Stimulated activated CD4-positive, alpha-beta T cell treated with anti-CD3 and anti-CD28 coated beads, Interleukin-1b, Interleukin-23, amount 100 ng/mL, for 24 hours (primary cell): ENCODE results near the gene CCDC194.
A peak's percentile ranks its signal among the peaks of the same experiment; 100 is the strongest.
"Not testable (repeated sequence)": the region's sequence is repeated elsewhere in the genome, so short reads cannot be mapped to it uniquely, and the experiment has no call there.

Experiments
- DNase-seq, 4 experiments: peaks; one replicate each; pipeline ENCODE4 v3.0.0-alpha.2; 2020; ENCODE audit warnings: low read depth in 4 of 4, low spot score in 1 of 4

Gene CCDC194

DNA sequence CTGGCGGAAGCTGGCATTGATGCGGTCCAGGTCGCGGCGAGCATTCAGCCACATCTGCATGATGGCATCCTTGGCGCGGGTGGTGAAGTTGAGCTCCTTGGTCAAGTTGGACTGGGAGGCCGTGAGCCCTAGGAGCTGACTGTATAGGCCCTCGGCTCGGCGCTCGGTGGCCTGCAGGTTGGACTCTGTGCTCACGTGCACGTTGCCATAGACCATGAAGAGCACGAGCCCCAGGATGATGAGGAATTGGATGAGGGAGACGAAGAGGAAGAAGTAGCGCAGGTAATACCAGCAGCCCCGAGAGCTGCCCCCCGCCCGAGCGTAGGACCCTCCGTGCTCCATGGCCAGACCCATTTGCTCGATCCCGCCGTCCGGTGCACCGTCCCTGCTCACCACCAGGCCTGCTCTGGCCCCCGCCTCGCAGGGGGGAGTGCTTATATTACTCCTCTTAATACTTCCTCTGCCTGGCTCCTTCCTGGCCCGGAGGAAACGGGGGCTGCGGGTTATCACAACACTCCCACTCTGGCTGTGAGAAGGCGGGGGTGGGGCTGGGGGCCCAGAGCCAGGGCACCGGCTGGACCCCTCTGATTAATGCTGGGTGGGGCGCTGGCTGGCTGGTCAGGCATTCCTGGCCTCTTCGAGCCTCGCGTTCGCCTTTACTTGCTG, 16.9 kb downstream of the CCDC194 start, which contains the start of gene PLVAP:
Gene PLVAP (minus strand): TSS at position 408 of the 666 bp plus-strand sequence. CDS start 54 bp downstream, at position 354.
- no peak for DNase-seq

DNA sequence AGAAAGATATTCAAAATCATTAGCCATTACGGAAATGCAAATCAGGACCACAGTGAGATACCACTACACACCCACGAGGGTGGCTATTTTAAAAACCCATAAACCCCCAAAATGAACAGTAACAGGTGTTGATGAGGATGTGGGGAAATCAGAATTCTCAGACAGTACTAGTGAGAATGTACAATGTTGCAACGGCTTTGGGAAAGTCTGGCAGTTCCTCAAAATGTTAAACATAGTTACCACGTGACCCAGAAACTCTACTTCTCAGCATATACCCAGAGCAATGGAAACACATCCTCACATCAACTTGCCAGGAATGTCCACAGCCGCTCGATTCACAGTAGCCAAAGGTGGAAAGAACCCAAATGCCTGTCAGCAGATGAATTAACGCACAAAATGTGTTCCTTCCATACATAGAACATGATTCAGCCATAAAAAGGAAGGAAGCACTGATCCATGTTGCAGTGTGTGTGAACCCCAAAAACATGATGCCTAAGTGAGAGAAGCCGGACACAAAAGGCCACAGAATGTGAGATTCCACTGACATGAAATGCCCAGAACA, 23.9 kb downstream of the CCDC194 start:
- DNase-seq, result no peak

DNA sequence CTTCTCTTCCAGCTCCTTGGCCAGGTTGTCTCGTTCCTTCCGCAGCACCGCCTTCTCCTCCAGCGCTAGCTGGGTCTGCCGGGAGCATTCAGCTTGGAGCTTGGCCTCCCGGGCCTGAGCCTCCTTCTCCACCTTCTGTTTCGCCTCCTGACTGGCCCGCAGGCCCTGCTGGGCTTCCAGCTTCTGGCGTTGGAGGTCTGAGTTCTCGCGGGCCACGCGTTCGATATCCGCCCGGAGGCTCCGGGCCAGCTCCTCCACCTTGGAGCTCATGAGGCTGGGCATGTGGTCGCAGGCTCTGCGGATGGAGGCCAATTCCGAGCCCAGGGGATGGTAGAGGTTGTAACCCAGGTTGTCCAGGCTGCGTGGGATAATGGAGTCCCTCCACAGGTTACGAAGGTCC, 28.6 kb downstream of the CCDC194 start:
- DNase-seq, result no peak

- DNase-seq, result not testable (repeated sequence)
Observed at GRCh38 chr19:17363852-17364605, 30.0 kb downstream of the CCDC194 start.

GRCh38 chr19:17359905-17360800, 33.8 kb downstream of the CCDC194 start:
- DNase-seq, result no peak

DNA sequence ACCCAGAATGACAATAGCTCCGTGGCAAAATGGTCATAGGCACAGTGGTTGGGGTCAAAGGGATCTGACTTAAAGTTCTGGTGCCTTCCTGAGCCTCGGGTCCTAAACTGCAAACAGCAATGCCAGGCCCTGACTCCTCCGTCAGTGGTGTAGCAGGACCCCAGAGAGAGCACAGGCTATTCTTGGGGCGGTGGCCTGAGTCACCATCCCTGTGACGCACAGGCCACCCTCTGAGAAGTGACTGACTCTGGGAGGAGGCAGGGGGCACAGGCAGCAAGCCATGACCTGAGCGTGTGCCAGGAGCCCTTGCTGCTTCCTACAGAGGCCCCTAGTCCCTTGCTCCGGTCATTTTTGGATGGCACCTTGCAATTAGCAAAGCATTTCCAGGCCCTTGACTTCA, 35.6 kb downstream of the CCDC194 start:
- no peak for DNase-seq

- no peak for DNase-seq
Observed at GRCh38 chr19:17357724-17358123, 36.3 kb downstream of the CCDC194 start.

- DNase-seq, result no peak
Observed at GRCh38 chr19:17357078-17357666, 36.8 kb downstream of the CCDC194 start.

GRCh38 chr19:17353386-17353785, 40.6 kb downstream of the CCDC194 start:
- no peak for DNase-seq

- DNase-seq, result no peak
Observed at GRCh38 chr19:17352608-17353280, 41.3 kb downstream of the CCDC194 start.

GRCh38 chr19:17351815-17352435, 42.1 kb downstream of the CCDC194 start:
- DNase-seq, result no peak

DNA sequence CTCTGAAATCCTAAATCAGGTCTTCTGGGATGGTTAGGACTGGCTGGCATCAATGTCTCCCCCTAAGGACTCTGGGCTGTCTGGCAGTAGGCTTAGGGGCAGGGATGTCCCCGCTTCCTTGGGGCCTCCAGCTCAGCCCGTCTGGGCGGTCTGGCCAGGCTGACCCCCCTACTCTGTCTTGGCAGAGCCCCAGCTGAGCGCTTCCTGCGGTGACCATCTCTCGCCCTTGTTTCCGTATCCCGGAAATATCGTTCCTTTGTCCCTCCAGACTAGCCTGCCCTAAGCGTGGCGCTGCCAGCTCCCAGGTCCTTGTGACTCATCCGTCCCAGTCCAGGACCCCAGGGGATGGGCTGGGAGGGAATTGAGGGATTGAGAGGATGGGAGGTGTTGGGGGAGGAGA, 45.3 kb downstream of the CCDC194 start:
- no peak for DNase-seq

GRCh38 chr19:17347877-17348276, 46.1 kb downstream of the CCDC194 start:
- no peak for DNase-seq

GRCh38 chr19:17347361-17347760, 46.6 kb downstream of the CCDC194 start:
- DNase-seq, result no peak

DNA sequence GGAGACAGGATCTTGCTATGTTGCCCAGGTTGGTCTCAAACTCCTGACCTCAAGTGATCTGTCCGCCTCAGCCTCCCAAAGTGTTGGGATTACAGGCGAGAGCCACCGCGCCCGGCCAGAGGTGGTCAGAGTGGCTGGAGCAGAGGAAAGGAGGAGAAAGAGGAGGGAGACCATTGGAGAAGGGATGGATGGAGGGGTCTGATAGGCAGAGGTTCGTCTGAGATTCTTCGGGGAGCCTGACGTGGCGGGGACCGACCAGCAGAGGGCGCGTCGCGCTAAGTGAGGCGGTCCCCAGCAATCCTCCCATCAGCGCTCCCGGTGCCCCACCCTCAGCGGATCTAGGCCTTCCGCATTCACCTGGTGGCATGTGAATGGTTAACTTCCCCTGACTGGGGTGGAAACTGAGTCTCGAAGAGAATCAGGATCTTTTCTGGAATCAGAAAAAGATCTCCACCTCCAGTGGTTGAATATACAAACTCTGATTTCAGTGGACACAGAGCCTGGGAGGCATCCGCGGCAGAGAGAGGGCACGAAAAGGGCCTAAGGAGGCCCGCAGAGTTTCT, 47.8 kb downstream of the CCDC194 start:
- peak; percentile 50 to 77 (median 67) for DNase-seq

GRCh38 chr19:17341845-17342244, 52.2 kb downstream of the CCDC194 start:
- DNase-seq, result no peak

GRCh38 chr19:17341386-17341785, 52.6 kb downstream of the CCDC194 start:
- DNase-seq, result no peak

GRCh38 chr19:17340871-17341357, 53.1 kb downstream of the CCDC194 start:
- DNase-seq, result no peak
